ENCODE results near the gene EFCAB12. TPM values are rescaled to one million over a fixed set of nuclear protein-coding genes. Genes with fewer than 3 reads are reported as not detected.

EFCAB12 gene
- total RNA-seq, 1 donor from 2014 or later = 0.40 TPM

DNA sequence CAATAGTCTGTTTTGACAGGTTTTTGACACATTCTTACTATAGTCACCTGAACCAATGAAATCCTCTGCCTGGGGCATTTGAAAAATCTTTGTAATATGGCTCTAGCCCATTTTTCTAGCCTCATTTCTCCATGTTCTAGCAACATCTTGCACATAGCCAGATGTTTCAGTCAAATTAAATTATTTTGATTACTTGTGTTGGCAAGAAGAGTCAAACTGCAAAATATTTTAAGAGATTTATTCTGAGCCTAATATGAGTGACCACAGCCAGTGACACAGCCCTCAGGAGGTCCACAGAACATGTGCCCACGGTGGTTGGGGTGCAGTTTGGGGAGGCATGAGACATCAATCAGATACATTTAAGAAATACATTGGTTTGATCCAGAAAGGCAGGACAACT, 18.5 kb upstream of the EFCAB12 start:
- no peak for DNase-seq (ENCODE audit: low spot score)
- no peak for ATAC-seq

DNA sequence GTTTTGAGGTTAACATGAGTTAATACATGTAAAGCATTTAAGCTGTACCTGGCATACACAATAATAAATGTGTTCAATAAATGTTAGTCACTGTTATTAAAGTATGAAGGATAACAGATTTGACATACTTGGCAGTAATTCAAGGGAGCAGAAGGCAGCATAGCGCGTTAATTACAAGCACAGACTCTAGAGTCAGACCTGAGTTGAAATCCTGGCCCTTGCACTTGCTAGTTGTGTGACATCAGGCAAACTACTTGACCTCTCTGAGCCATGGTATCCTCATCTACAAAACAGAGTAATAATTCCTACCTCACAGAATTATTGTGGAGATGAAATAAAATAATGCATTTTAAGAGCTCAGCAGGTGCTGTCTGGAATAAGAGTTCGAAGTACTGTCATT, 17.0 kb upstream of the EFCAB12 start:
- DNase-seq (ENCODE audit: low spot score) (no peak), ATAC-seq (no peak)

DNA sequence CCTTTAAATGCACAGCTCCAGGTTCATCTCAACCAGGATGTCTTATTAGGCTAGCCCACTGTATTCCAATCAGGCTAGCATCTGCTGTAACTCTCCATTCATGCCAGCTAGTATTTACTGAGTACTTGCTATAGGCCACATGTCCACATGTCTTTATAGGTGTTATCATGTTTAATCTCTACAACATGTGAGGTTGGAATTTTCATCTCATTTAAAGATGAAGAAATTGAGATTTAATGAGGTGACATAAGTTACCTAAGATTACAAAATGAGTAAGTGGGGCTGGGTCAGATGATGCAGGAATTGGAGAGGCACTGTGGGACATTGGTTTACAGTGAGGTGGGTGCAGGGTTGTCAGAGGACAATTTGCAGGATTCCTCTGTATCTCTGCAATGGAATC, 14.5 kb upstream of the EFCAB12 start:
- no peak for DNase-seq (ENCODE audit: low spot score)

DNA sequence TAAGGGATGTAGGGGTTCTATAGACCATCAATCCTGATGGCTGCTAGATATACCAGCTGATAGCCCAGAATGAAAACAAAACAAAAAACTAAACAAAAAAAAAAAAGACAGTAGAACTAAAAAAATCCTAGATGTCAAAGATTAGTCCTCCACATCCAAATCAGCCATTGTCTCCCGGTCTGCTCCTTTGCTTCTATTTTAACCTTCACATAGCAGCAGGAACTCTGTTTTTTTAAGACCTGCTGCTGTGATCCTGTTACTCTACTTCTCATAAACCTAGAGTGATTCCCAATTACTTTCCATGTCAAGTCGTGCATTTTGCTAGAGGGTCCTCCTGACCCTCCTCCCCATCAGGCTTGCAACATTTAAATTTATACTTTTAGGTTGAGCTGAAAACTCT, 14.1 kb upstream of the EFCAB12 start:
- no peak for ATAC-seq
- no peak for DNase-seq (ENCODE audit: low spot score)

More for the DNA sequence above, 14.5 kb upstream of the EFCAB12 start:
- ATAC-seq = no peak

DNA sequence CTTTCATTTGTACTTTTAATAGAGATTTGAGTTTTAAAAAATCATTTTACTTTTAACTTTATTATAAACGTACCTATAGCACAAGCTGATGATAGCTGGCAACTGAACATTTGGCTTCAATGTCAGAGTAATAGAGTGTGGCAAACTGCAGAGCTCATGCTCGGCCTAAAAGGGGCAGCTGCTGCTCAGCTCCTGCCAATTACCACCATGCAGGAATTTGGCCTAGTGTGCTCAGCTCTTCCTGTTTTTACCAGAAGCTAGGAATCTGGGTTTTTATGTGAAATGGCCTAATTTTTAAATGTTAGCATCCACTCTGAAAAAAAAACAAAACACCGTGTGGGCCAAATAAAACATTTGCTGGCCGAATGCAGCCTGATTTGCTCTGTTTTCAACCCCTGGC, 13.3 kb upstream of the EFCAB12 start:
- no peak for DNase-seq (ENCODE audit: low spot score)
- ATAC-seq = peak; percentile 34

DNA sequence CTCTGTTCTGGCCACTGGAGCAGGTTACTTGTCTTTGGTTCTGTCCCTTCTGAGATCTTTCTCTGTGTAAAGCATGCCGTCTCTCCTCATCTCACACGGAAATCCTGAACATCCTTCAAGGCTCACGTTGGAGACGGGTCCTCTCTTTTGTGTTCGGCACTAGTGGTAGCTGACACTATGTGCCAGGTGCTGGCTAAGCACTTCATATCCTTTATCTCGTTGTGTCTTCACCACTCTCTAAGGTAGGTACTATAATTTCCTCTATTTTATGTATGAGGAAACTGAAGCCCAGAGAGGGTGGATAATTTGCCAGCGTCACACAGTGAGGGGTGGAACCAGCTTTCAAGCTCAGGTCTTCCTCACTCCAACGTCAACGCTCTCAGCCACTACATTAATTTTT, 12.8 kb upstream of the EFCAB12 start:
- no peak for ATAC-seq
- no peak for DNase-seq (ENCODE audit: low spot score)

DNA sequence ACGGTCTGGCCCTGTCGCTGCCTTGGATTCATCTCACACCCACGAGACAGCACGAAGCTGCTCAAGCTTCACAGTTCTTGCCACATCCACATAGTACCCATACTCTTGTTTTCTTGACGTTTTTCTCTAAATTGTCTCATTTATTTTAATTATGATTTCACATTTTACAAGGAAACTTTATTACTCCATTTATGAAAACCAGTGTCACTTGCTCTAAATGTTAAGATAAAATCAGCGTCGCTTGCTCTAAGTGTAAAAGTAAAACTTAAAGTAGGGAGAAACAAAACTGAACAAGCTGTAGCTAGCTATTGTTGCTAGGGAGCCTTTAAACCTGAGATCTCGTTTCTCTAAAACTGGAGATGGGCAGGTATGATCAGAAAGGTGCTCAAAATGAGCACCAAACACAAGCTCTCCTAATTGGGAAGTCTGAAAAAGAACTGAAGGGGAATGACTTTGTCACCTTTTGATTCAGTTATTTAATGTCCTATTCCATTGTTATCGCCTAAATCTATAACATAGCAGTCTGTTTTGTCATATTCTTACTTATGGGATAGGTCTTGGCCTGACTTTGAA, 12.3 kb upstream of the EFCAB12 start:
- no peak for ATAC-seq
- DNase-seq (ENCODE audit: low spot score) = no peak

DNA sequence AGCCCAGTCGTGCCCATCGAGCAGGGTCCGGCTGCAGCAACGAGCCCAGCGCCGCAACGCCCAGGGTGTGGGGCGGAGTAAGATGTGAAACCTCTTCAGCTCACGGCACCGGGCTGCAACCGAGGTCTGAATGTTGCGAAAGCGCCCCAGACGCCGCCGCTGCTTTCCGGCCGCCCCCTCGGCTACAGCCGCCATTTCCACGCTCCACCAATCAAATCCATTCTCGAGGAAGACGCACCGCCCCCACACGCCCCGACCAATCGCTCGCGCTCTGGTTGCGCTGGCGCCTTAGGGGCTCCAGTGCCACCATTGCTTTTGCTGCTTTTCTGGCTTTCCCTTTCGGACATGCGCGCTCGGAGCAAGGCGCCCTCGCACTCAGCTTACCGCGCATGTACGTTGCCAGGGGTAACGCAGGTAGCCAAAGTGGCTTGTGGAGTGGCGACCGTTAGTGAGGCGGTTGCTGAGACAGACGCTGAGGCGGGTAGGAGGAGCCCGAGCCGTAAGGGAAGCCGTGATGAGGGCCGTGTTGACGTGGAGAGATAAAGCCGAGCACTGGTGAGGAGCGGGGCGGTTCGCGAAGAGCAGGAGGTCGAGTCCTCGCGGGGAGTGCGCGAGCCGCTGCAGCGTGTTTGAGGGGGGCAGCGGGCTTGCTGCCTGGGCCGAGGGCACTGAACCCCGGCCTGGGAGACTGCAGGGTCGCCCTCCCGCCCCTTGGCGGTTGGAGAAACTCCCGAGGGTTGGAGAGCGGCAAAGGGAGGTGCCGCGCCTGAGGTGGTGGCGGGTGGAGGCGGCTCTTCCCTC, 11.6 kb upstream of the EFCAB12 start, which contains the start of the genes IFT122 and MBD4:
Gene IFT122 (plus strand): TSS at position 408 of the 801 bp plus-strand sequence. CDS start 107 bp downstream, at position 515.
Gene MBD4 (minus strand): TSS at position 132 of the 801 bp plus-strand sequence. CDS start 115 bp downstream, at position 17.
- peak; percentile 99 for DNase-seq (ENCODE audit: low spot score)
- ATAC-seq = peak; percentile 88

DNA sequence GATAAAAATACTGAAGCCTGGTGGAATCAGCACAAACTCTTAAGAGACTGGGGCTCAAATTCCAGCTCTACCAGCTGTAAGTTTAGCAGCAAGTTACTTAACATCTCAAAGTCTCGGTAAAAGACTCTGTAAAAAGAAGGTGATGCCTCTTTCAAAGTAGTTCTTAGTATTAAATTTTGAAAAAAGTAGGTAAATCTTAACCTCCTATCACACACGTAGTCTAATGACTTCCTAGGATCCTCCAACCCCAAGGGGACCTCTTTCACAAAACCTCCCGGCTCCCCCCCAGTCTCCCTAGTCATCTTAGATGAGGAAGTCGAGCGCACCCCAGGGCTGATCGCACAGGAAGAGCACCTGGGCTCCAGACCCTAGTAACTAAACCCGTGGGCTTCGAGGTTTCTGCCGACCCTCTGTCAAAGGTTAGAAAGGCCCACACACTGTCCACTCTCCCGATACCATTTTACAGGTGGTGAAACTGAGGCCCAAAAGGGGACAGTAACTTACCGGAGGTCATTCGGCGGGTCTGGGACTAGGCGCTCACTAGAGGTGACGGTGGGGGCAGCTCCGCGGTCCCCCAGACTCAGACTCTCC, 10.9 kb upstream of the EFCAB12 start:
- DNase-seq (ENCODE audit: low spot score) (peak; percentile 57), ATAC-seq (peak; percentile 9)

DNA sequence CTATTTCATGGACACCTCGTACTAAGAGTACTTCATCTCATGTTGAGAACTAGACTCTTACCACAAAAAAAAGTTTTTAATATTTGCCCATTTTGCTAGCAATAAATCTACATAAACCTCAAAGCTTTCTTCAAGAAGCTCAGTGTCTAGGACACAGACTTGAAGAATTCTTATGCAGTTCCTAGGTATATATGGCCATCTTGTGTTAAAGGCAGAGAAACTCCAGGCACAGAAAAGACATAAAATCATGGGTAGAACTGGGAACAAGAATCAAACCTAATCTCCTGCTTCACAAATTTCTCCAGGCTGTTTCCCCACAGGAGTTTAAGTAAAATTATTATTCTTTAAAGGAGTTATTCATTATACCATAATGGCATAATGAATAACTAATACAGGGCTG, 6.9 kb upstream of the EFCAB12 start:
- DNase-seq (ENCODE audit: low spot score) = no peak
- ATAC-seq = no peak

DNA sequence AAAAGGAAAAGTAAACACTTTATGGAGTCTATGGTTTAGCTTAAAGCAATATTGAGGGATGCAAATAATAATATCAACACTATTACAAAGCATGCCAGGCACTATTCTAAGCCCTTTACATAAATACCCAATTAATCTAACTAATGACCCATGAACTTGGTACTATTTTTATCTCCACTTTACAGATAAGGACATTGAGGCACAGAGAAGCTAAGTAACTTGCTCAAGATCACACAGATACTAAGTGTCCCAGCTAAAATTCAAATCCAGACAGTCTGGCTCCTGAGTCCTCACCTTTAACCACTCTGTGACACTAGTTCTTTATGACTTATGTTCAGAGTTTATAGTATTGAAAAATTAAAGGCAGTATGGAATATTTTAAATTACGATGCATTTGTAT, 5.7 kb upstream of the EFCAB12 start:
- DNase-seq (ENCODE audit: low spot score) (no peak), ATAC-seq (no peak)

DNA sequence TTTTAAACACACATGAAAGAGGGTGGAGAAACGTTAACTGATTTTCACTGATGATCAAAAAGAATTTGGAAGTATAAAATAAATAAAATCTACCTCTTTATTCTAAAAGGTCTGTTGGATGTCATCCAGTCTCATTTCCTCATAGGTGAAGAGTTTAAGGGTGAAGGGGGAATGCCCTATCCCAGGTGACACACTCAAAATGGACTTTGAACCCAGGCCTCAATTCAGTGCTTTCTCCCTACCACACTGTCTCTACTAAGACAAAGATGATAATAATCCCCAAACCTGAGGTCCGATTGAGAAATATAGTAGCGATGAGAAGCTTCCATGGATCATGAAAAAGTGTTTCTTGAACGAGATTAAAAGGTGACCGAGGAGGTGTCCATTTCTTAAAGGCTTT, 5.1 kb upstream of the EFCAB12 start:
- DNase-seq (ENCODE audit: low spot score) = no peak
- ATAC-seq = peak; percentile 74

DNA sequence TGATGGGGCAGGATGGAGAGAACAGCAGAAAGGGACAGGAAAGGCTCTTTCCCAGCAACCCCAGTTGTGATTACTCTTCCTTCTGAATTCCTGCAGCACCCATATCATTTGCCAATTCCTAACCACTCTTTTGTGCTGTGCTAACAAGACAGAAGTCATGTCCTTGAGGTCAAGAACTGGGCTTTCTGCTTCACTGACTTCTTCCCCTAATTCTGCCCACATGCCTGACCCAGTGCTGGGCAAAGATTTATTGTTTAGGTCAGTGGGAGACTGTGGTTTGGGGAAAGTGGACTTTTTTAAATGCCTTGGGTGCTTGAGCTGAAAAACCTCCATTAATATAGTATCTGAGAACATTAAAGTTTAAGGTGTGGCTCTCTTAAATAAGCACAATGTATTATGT, 4.2 kb upstream of the EFCAB12 start:
- DNase-seq (ENCODE audit: low spot score) = no peak
- no peak for ATAC-seq

DNA sequence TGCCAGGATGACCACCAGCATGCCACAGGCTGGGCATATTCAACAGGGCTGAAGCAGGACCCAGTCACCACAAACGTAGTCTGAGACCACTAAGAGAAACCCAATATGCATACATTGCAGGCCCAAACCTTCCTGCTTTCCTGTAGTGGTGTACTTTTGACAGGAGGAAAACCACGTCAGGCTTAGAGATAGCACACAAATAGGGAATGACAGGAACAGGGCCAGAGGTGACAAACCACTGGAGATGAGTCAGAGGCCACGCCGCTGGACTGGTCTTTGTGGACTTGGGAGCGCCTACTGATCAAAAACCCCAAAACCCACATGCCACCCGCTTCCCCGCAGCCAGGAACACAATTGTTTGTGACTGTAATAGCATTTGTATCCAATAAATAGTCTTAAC, 3.6 kb upstream of the EFCAB12 start:
- ATAC-seq = peak; percentile 42
- no peak for DNase-seq (ENCODE audit: low spot score)

DNA sequence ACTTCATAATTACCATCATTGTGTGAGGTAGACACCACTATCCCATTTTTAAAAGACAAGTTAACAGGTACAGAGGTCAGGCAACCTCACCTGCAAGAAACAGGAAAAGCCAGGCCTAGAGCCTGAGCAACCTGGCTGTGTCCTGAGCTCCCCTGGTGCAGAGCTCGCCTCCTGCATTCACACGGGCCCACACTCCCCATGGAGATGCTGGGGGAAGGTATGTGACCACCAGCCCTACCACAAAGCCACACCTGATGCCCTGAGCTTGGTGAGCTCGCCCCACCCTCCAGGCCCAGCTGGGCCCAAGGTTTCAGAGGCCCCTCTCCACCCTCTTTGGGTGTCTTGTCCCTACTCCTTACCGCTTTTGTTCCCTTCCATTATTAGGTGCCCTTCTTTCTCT, 1.2 kb upstream of the EFCAB12 start:
- no peak for DNase-seq (ENCODE audit: low spot score)

DNA sequence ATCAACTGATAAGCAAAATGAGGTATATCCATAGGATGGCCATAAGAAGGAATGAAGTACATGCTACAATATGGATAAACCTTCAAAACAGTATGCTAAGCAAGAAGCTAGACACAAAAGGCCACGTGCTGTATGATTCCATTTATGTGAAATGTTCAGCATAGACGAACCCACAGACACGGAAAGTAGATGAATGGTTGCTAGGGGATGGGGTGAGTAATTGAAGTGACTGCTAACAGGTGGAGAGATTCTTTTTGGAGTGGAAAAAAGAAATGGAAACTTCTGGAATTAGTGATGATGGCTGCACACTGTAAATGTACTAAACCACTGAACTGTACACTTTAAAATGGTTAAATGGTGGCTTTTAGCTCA, 630 bp upstream of the EFCAB12 start:
- no peak for ATAC-seq

More for the DNA sequence above, 1.2 kb upstream of the EFCAB12 start:
- no peak for ATAC-seq

DNA sequence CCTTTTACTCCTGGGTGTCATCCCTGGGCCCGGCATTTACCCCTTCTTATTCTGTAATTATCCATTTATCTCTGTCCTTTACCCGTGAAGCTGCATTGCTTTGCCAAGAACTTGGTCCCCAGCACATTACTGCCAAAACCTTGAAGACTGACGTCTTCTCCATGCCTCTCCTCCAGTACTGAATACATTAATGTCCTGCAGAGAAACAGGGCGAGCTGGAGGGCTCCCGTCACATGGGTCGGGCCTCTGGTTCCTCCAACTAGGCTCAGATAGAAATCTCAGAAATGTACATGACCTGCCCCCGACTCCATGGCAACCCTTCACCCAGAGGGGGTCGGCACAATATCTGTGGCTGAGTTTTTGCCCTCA, 445 bp downstream of the EFCAB12 start:
- ATAC-seq = peak; percentile 1
- DNase-seq (ENCODE audit: low spot score) = no peak

More for the DNA sequence above, 630 bp upstream of the EFCAB12 start:
- DNase-seq (ENCODE audit: low spot score) = no peak

DNA sequence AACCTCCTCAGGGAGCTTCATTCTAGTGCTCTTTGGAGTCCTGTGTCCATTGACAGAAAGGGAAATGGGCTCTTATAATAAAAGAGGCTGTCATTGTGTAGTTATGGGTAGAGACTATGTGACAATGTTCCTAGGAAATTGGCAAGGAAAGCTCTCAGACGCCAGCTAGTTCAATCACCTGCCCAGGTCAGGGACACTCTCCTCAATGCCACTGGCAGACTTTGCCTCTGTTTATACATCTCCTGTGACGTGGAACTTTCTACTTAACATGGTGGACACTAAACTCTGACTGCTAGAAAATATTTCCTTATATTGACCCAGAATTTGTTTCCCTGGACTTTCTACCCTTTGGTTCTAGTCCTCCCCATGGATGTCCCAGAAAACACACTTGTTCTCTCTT, 2.8 kb downstream of the EFCAB12 start:
- ATAC-seq (no peak), DNase-seq (ENCODE audit: low spot score) (peak; percentile 44)

DNA sequence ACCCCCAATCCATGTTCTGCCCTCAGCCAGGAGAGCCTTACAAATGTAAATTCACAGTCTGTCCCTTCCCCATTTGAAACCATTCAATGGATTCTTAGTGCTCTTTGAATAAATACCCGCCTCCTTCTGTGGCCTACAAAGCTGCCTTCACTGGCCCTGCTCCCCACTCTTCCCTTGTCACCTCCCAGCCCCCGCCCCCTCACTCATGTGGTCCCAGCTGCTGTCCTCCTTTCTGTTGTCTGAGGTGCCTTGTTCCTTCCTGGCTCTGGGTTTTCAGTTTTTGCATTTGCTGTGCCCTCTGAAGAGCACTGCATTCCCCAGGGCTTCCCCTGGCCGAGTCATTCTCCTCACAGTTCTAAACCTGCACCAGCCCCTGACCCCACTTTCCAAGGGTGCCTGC, 3.2 kb downstream of the EFCAB12 start:
- DNase-seq (ENCODE audit: low spot score) (peak; percentile 29), ATAC-seq (no peak)

DNA sequence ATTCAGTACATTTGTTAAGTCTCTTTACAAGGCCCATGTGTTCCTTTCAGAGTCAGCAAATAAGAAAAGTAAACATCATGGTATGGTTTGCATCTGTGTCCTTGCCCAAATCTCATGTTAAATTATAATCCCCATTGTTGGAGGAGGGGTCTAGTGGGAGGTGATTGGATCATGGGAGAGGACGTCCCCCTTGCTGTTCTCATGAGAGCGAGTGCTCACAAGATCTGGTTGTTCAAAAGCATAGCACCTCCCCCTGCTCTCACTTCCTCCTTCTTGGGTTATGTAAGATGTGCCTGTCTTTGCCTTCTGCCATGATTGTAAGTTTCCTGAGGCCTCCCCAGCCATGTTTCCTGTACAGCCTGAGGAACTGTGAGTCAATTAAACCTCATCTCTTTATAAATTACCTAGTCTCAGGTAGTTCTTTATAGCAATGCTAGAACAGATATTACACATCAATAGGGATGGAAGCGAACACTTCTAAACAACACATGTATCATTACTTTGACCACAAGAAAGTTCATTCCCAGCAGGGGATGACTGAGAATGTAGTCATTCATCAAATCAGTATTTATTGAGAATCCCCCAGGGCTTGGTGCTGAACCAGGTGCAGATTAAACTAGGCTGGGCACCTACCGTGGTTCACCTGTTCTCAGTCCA, 4.1 kb downstream of the EFCAB12 start:
- ATAC-seq (no peak), DNase-seq (ENCODE audit: low spot score) (peak; percentile 35)

DNA sequence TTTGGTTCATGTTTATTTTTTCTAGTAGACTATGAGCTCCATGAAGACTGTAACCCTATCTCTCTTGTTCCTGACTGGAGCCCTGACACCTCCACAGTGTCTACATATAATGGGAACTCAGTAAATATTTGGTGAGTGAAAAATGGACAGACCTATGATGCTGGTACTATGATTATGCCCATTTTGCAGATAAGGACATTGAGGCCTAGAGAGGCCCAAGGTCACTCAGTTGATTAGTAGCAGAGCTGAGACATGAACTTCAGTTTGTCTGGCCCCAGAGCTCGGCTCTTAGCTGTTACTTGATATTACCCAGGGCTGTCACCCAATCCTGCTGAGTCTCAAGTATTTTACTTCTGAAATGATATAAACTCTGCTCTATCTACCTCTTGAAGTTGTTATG, 5.5 kb downstream of the EFCAB12 start:
- DNase-seq (ENCODE audit: low spot score) (no peak), ATAC-seq (no peak)
